HG03039 (cell line): ENCODE data around the gene HERC4.
A peak's percentile ranks its signal among the peaks of the same experiment; 100 is the strongest.
"Not testable (repeated sequence)": the region's sequence is repeated elsewhere in the genome, so short reads cannot be mapped to it uniquely, and the experiment has no call there.

Source experiments
- ATAC-seq: cut with Tn5 transposase; IDR thresholded peaks from one replicate; pipeline ENCODE4 v1.9.1; 2021; ENCODE audit warnings: mild to moderate bottlenecking, moderate library complexity; ENCODE audit not compliant: unreplicated experiment

The HERC4 gene

GRCh38 chr10:67884842-67885670, 190.0 kb downstream of the HERC4 start:
- ATAC-seq: peak; percentile 56

GRCh38 chr10:67884313-67884841, 190.7 kb downstream of the HERC4 start, which contains the start of gene SIRT1:
SIRT1 (plus strand) TSS chr10:67884656; CDS start chr10:67884722, 66 bp downstream.
- peak; percentile 80 for ATAC-seq

GRCh38 chr10:67883710-67884312, 191.3 kb downstream of the HERC4 start:
- no peak for ATAC-seq

- ATAC-seq: no peak
Observed at GRCh38 chr10:67878133-67878532, 196.9 kb downstream of the HERC4 start.

- not testable (repeated sequence) for ATAC-seq
Observed at GRCh38 chr10:67877421-67877820, 197.7 kb downstream of the HERC4 start.

- no peak for ATAC-seq
Observed at GRCh38 chr10:67875340-67876238, 199.5 kb downstream of the HERC4 start.
